ENCODE results near the gene POLR2F.

DNA sequence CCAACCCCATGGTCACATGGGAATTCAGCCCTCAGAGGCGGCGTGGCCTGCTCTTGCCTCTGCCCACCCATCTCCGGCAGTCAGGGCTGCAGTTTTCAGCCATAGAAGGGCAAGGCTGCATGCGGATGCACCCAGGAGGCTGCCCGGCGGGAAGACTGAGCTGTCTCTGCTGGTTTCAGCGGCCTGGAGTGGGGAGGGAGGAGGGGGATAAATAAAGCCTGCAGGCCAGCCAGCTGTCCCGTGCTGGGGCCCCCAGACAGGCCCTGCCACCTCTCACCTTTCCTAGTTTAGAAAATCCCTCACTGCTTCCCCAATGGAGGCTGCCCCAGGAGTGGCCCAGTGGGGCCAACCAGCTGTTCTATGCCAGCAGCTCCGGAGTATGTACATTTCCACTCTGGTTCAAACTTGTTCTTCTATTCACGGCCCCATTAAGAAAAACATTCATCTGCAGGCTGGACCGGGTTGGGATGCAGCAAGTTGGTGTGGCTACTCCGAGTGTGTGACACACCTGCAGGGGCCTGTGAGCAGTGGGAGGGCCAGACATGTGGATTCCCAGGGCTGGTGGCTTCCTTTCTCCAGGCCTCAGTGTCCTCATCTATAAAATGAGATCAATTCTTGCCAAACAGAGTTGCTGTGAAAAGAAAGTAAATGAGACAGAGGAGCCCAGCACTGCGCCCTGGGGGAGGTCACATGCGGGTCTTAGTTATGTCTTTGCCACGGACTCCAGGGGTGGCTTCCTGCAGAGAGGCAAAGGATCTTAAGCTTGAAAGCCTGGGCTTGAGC, 42.4 kb upstream of the POLR2F start:
- TF ChIP-seq, protein P1, sequence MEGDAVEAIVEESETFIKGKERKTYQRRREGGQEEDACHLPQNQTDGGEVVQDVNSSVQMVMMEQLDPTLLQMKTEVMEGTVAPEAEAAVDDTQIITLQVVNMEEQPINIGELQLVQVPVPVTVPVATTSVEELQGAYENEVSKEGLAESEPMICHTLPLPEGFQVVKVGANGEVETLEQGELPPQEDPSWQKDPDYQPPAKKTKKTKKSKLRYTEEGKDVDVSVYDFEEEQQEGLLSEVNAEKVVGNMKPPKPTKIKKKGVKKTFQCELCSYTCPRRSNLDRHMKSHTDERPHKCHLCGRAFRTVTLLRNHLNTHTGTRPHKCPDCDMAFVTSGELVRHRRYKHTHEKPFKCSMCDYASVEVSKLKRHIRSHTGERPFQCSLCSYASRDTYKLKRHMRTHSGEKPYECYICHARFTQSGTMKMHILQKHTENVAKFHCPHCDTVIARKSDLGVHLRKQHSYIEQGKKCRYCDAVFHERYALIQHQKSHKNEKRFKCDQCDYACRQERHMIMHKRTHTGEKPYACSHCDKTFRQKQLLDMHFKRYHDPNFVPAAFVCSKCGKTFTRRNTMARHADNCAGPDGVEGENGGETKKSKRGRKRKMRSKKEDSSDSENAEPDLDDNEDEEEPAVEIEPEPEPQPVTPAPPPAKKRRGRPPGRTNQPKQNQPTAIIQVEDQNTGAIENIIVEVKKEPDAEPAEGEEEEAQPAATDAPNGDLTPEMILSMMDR (conservative IDR thresholded peaks at IDR 0.05 in 1 of 2, IDR thresholded peaks at IDR 0.05 in 1 of 2; ENCODE audit: extremely low read depth in 1 of 2, insufficient read depth in 1 of 2, low read depth in 1 of 2, low read length in 2 of 2) = no peak
- no peak for TF ChIP-seq EZH2 (IDR thresholded peaks at IDR 0.05; ENCODE audit: borderline replicate concordance, low read length)
